Panc1 (cell line): Measurements from ENCODE around the gene KRTAP21-1. TPM values are rescaled to one million over a fixed set of nuclear protein-coding genes. Genes with fewer than 3 reads are reported as not detected.
"Not testable (repeated sequence)": the region's sequence is repeated elsewhere in the genome, so short reads cannot be mapped to it uniquely, and the experiment has no call there.

Experiments
- ATAC-seq: fragments of 200-7000 bp; cut with Tn5 transposase; 2 replicates; pipeline ENCODE4 v1.9.1; 2020; ENCODE audit warnings: mild to moderate bottlenecking, moderate library complexity
- Bru-seq: library from RNA; stranded (reverse); fragments of 400-500 nt; gene quantifications from one replicate; lab custom pipeline; 2021; lab: Mats Ljungman, UMichigan
- BruChase-seq, 2 experiments: library from RNA; stranded (reverse); fragments of 400-500 nt; gene quantifications; one replicate each; lab custom pipeline; 2021; lab: Mats Ljungman, UMichigan
- BruUV-seq: library from RNA; stranded (reverse); fragments of 400-500 nt; replicated peaks from 2 replicates; lab custom pipeline; 2021; lab: Mats Ljungman, UMichigan
- CTCF ChIA-PET: fragments of 300-600 bp; sonication (Branson Sonifier 250); formaldehyde crosslinking; loops from one replicate; lab custom pipeline; 2022; ENCODE audit warnings: antibody characterized with exemption; lab: Charles Lee
- POLR2A ChIA-PET: fragments of 300-600 bp; sonication (Branson Sonifier 250); formaldehyde crosslinking; loops from one replicate; lab custom pipeline; 2022; ENCODE audit warnings: antibody characterized with exemption; lab: Charles Lee
- DNase-seq: peaks from one replicate; pipeline ENCODE4 v3.0.0-alpha.2; 2010; ENCODE audit warnings: low read depth, low spot score
- H3K27ac ChIP-seq: 2 replicates; pipeline ENCODE4 v1.5.1; 2011; ENCODE audit warnings: mild to moderate bottlenecking, low read length, inconsistent platforms
- H3K27me3 ChIP-seq: fragments of 200-500 bp; sonication (Bioruptor generic); 2 replicates; pipeline ENCODE4 v1.6.0; 2014; ENCODE audit warnings: low read length, inconsistent platforms; ENCODE audit not compliant: control insufficient read depth, insufficient read depth
- H3K36me3 ChIP-seq: fragments of 200-500 bp; sonication (Bioruptor generic); 2 replicates; pipeline ENCODE4 v1.5.1; 2014; ENCODE audit warnings: inconsistent platforms, mild to moderate bottlenecking, low read length, moderate library complexity; ENCODE audit not compliant: control insufficient read depth, insufficient read depth
- H3K4me1 ChIP-seq: 2 replicates; pipeline ENCODE4 v1.5.1; 2011; ENCODE audit warnings: inconsistent platforms, mild to moderate bottlenecking, low read length, moderate library complexity; ENCODE audit not compliant: control insufficient read depth, insufficient read depth
- H3K4me3 ChIP-seq, 2 experiments: 2 replicates each; pipeline ENCODE4 v1.5.1; 2011 to 2012; ENCODE audit warnings: low read depth in 2 of 2, low read length in 2 of 2, mild to moderate bottlenecking in 2 of 2, inconsistent platforms in 1 of 2, moderate library complexity in 1 of 2
- H3K9me3 ChIP-seq: fragments of 200-500 bp; sonication (Bioruptor generic); 2 replicates; pipeline ENCODE4 v1.5.1; 2014; ENCODE audit warnings: low read depth, mild to moderate bottlenecking, inconsistent platforms, low read length, moderate library complexity; ENCODE audit not compliant: control insufficient read depth, insufficient read depth
- CTCF ChIP-seq: fragments of 450-650 bp; IDR thresholded peaks from 2 replicates; pipeline ENCODE4 v1.5.1; 2017; ENCODE audit warnings: mild to moderate bottlenecking
- POLR2AphosphoS5 ChIP-seq: IDR thresholded peaks from 2 replicates; pipeline ENCODE4 v1.6.1; 2012; ENCODE audit warnings: mild to moderate bottlenecking, low read depth, low read length, moderate library complexity
- REST ChIP-seq, 2 experiments: IDR thresholded peaks; 2 replicates each; pipeline ENCODE4 v1.6.1; 2011 to 2012; ENCODE audit warnings: low read depth in 2 of 2, control low read depth in 1 of 2, low read length in 1 of 2, mild to moderate bottlenecking in 1 of 2, moderate library complexity in 1 of 2; ENCODE audit not compliant: insufficient read depth in 1 of 2
- SIN3A ChIP-seq: IDR thresholded peaks from 2 replicates; pipeline ENCODE4 v1.6.1; 2012; ENCODE audit warnings: low read depth, mild to moderate bottlenecking, low read length, moderate library complexity, borderline replicate concordance; ENCODE audit not compliant: insufficient read depth
- TCF7L2 ChIP-seq: IDR thresholded peaks from 2 replicates; pipeline ENCODE4 v1.6.1; 2011; ENCODE audit warnings: mild to moderate bottlenecking, low read depth, low read length, inconsistent platforms
- in situ Hi-C: cut with HindIII; loops from 2 replicates; pipeline ENCODE4 v1.10.0; 2016; ENCODE audit warnings: low sequenced_read_pairs, low pct_unique_long_range_greater_than_20kb
- intact Hi-C: fragments of 100-400 bp; cut with micrococcal nuclease; formaldehyde crosslinking; loops from one replicate; pipeline ENCODE4 v1.10.0; 2022; ENCODE audit not compliant: unreplicated experiment
- long read RNA-seq: library from polyadenylated mRNA; unstranded; transcript quantifications from one replicate; pipeline ENCODE4 v2.0.0, GENCODE V29; 2021; ENCODE audit not compliant: unreplicated experiment
- polyA plus RNA-seq: library from polyadenylated mRNA; unstranded; fragments of >200 nt; gene quantifications from one replicate; pipeline ENCODE4 v1.2.1, GENCODE V29; 2012; ENCODE audit warnings: missing spikeins; ENCODE audit not compliant: insufficient read length
- total RNA-seq: library from RNA; stranded (reverse); gene quantifications from one replicate; pipeline ENCODE4 v1.2.1, GENCODE V29; 2021; ENCODE audit not compliant: unreplicated experiment

Gene KRTAP21-1
- total RNA-seq (not detected), Bru-seq, nascent RNA (not detected), BruChase-seq, experiment 1, labeled RNA remaining after a 2-hour chase (not detected), BruChase-seq, experiment 2, labeled RNA remaining after a 6-hour chase (not detected)
- polyA plus RNA-seq, result not detected
- long read RNA-seq, result 0 reads

- ATAC-seq, DNase-seq, H3K27me3 ChIP-seq, H3K9me3 ChIP-seq, CTCF ChIA-PET, POLR2A ChIA-PET, H3K4me3 ChIP-seq, in situ Hi-C loops, BruUV-seq, H3K27ac ChIP-seq, H3K4me1 ChIP-seq, H3K36me3 ChIP-seq, intact Hi-C loops: not testable (repeated sequence)
These were observed at the start of gene KRTAP21-1 for GRCh38 chr21:30755328-30755727. Gene KRTAP21-1 (minus strand): TSS chr21:30755428. CDS start chr21:30755378, 50 bp downstream.

GRCh38 chr21:30800605-30801004 is 45.4 kb upstream of the KRTAP21-1 start:
- intact Hi-C loops (no loop called here), in situ Hi-C loops (no loop called here)
- ChIA-PET CTCF (no interaction called here), POLR2A (no interaction called here)
- H3K4me3 ChIP-seq, result no peak overlapping the region
- H3K4me1 ChIP-seq, result no peaks in the 10 kb centered on the region
- no TSS peak for BruUV-seq
- H3K36me3 ChIP-seq, result no peaks in the 10 kb centered on the region
- no peak for DNase-seq
- no peak overlapping the region for H3K27ac ChIP-seq
- no peak for ATAC-seq
- no peaks in the 10 kb centered on the region for H3K9me3 ChIP-seq
- TF ChIP-seq POLR2AphosphoS5, result no peak
- no peak for TF ChIP-seq CTCF
- no peak for TF ChIP-seq REST (IDR thresholded peaks at IDR 0.05; ENCODE audit: insufficient read depth in 1 of 2, low read depth in 2 of 2, low read length in 1 of 2)
- no peak for TF ChIP-seq TCF7L2
- no peak for TF ChIP-seq SIN3A
- H3K27me3 ChIP-seq, result no peaks in the 10 kb centered on the region

- H3K4me1 ChIP-seq, result no peaks in the 10 kb centered on the region
- CTCF ChIA-PET, result no interaction called here
- no peaks in the 10 kb centered on the region for H3K9me3 ChIP-seq
- intact Hi-C loops, result no loop called here
- H3K36me3 ChIP-seq, result no peaks in the 10 kb centered on the region
- TF ChIP-seq POLR2AphosphoS5 (no peak), SIN3A (no peak), REST (IDR thresholded peaks at IDR 0.05; ENCODE audit: insufficient read depth in 1 of 2, low read depth in 2 of 2, low read length in 1 of 2) (no peak), CTCF (no peak), TCF7L2 (no peak)
- in situ Hi-C loops, result no loop called here
- no peak overlapping the region for H3K27ac ChIP-seq
- no peaks in the 10 kb centered on the region for H3K27me3 ChIP-seq
- BruUV-seq, result no TSS peak
- H3K4me3 ChIP-seq, result no peak overlapping the region
- DNase-seq, result no peak
- no peak for ATAC-seq
- POLR2A ChIA-PET, result no interaction called here
These were observed 38.5 kb upstream of the KRTAP21-1 start for GRCh38 chr21:30793581-30794314.
